Activated naive CD8-positive, alpha-beta T cell treated with anti-CD3 and anti-CD28 coated beads, Interleukin-2, amount 50 U/mL, for 16 hours (primary cell): ENCODE measurements around the gene HAUS5.
A peak's percentile ranks its signal among the peaks of the same experiment; 100 is the strongest.
"Not testable (repeated sequence)": the region's sequence is repeated elsewhere in the genome, so short reads cannot be mapped to it uniquely, and the experiment has no call there.

Source experiments
- DNase-seq: peaks from one replicate; pipeline ENCODE4 v3.0.0-alpha.2; 2020; ENCODE audit warnings: low read depth, low spot score

Gene HAUS5

GRCh38 chr19:35612559-35613321, at the start of gene HAUS5:
TSS of gene HAUS5 (plus strand) at chr19:35612735. CDS start at chr19:35612795, 60 bp downstream.
- peak; percentile 90 for DNase-seq

GRCh38 chr19:35562776-35563175, 49.8 kb upstream of the HAUS5 start:
- no peak for DNase-seq

- no peak for DNase-seq
Measured at GRCh38 chr19:35563207-35563829, 49.2 kb upstream of the HAUS5 start, which contains the start of gene ATP4A. TSS of gene ATP4A (minus strand) at chr19:35563658. CDS start at chr19:35563629, 29 bp downstream.

GRCh38 chr19:35565016-35565856, 47.3 kb upstream of the HAUS5 start:
- DNase-seq: no peak

DNA sequence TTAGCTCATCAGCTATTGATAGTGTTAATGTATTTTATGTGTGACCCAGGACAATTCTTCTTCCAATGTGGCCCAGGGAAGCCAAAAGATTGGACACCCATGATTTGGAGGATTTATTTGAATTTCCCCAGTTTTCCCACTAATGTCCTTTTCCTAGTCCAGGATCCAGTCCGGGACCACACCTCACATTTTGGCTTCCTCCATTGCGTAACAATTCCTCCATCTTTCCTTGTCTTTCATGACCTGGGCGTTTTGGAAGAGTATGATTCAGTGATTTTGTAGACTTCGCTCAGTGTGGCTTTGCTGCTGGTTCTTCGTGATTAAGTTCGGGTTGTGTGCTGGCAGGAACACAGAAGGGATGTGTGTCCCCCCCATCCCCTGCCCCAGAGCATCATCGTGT, 45.8 kb upstream of the HAUS5 start:
- DNase-seq: no peak

DNA sequence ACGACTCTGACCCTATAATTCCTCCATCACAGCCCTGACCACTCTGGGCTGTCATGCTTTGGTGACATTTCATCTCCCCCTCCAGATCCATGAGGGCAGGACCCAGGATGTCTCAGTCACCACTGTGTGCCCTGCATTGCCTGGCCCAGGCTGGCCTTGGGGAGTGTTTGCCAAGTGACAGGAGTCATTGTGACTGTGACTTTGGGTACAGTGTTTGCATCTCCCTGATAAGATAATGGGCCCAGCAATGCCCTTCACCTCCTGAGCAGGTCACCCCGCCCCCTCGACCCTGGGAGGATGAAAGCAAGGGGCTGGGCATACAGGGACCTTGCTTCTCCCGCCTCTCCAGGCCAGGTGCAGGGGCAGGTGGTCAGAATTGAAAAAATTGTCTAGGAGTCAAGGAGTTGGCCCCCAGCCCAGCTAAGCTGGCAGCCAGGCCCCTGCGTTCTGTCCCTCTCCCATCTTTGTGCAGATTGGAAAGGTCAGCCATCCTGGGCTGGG, 43.2 kb upstream of the HAUS5 start:
- DNase-seq: no peak

- DNase-seq: no peak
Measured at GRCh38 chr19:35571406-35571965, 41.0 kb upstream of the HAUS5 start.

DNA sequence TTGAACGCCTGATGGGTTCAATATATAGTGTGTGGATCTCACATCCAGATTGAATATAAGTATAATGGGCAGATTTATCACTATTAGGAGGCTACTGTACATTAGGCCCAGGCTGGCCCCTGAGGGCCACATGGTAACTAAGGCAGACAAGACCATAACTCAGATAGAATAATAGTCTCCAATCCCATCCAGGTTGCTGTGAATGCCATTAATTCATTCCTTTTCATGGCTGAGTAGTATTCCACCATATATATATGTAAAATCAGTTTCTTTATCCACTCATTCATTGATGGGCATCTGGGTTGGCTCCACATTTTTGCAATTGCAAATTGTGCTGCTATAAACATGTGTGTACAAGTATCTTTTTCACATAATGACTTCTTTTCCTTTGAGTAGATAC, 34.6 kb upstream of the HAUS5 start:
- DNase-seq: no peak

DNA sequence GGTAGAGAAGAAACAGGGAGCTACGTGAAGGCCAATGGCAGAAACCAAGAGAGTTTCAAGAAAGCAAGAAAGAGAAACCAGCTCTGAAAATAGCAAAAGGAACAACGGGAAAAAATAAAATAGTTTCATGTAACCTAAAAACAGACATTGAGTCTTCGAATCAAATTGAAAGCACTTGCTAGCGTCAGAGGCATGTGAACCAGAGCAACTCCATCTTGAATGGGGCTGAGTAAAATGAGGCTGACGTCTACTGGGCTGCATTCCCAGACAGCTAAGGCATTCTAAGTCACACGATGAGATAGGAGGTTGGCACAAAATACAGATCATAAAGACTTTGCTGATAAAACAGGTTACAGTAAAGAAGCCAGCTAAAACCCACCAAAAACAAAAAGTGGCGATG, 33.8 kb upstream of the HAUS5 start:
- no peak for DNase-seq

DNA sequence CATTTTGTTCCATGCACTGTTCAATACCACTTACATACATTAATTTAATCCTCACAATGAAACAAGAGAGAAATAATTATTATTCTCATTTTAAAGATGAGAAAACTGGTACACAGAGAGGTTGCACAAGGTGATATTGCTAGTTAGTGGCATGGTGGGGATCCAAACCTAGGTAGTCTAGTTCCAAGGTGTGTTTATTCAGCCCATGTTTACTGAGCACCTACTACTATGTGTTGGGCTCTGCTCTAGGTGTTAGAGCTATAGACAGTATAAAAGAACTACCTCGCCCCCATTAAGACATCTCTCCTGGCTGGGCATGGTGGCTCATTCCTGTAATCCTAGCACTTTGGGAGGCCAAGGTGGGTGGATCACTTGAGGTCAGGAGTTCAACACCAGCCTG, 29.8 kb upstream of the HAUS5 start:
- no peak for DNase-seq

DNA sequence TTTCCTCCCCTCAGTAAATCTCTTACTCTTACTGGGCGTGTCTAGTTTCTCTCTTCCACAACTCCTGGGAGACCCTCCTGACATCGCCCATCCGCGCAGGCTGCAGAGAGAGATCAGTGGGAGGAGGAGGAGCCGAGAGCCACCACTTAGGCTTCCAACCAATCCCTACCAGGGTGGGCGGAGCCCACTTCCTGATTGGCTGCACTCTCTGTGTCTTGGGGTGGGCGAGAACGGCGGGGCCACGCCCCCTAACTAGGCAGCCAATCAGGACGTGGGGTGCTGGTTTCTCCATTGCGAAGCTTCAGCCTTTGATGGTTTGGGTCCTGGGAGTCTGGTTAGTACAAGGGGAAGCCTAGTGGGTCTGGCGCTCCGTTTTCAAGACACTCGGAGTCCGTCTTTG, 26.7 kb upstream of the HAUS5 start, which contains the start of gene PMIS2:
Gene PMIS2 (plus strand): TSS at position 326 of the 400 bp plus-strand sequence. CDS start 87 bp downstream, outside the sequence.
- no peak for DNase-seq

- DNase-seq: no peak
Measured at GRCh38 chr19:35587321-35587720, 25.2 kb upstream of the HAUS5 start.

DNA sequence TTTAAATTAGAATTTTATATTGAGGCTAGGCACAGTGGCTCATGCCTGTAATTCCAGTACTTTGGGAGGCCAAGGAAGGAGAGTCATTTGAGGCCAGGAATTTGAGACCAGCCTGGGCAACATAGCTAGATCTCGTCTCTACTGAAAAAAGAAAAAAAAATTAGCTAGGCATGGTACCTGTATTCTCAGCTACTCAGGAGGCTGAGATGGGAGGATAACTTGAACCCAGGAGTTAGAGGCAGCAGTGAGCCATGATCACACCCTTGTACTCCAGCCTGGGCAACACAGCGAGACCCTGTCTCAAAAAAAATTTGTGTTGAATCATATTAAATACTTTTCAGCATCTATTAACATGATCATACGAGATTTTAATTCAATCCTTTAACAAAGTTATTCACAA, 21.7 kb upstream of the HAUS5 start:
- DNase-seq: no peak

DNA sequence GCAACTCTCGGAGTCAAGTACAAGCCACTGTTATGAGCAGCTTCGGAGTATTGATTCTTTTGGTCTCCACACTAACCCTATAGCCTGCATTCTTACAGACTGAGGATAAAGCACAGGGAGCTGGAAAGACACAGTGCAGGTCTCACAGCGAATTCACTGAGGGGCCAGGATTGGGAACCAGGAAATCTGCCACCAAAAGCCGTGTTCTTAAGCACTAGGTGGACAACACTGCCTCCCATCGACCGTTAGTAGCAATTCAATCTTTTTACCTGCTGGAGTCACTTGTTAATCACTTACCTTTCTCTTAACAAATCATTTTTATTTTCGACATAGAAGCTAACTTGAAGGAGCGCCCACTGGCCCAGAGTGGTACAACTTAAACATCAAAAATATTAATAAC, 20.3 kb upstream of the HAUS5 start:
- DNase-seq: no peak

GRCh38 chr19:35595026-35595425, 17.5 kb upstream of the HAUS5 start:
- DNase-seq: not testable (repeated sequence)

DNA sequence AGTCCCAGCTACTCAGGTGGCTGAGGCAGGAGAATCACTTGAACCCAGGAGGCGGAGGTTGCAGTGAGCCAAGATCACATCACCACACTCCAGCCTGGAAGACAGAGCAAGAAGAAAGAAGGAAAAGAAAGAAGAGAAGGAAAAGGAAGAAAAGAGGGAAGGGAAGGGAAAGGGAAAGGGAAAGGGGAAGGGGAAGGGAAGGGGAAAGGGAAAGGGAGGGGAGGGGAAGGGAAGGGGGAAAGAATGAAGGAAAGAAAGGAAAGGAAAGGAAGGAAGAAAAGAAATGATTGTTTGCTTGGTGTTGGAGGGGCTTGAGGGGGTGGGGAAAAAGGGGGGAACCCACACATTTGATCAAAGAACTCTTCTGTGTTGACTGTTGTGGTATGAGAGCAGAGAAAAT, 16.6 kb upstream of the HAUS5 start:
- DNase-seq: no peak

GRCh38 chr19:35596366-35596999, 16.1 kb upstream of the HAUS5 start:
- no peak for DNase-seq

DNA sequence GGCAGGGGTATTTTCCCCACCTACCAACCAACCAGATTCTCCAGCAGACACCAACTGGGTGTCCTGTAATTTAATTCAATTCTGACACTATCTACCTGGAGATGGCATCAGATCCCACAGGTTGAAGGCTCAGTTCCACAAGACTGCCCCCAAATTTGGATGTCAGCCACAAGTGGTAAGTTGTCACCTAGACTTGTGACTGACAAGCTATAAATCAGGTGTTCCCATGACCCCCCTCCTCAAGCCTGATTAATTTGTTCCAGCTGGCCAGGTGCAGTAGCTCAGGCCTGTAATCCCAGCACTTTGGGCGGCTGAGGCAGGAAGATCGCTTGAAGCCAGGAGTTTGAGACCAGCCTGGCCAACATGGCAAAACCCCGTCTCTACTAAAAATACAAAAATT, 10.6 kb upstream of the HAUS5 start:
- no peak for DNase-seq

DNA sequence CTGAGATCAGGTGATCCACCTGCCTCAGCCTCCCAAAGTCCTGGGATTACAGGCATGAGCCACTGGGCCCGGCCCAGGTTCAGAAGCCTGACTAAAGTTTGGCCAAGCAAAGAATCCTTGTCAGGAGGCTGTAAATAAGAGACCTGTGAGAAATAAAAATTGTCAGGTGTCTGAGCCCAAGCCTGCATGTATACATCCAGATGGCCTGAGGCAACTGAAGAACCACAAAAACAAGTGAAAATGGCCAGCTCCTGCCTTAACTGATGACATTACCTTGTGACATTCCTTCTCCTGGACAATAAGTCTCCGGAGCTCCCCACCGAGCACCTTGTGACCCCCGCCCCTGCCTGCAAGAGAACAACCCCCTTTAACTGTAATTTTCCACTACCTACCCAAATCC, 8.1 kb upstream of the HAUS5 start:
- not testable (repeated sequence) for DNase-seq

GRCh38 chr19:35607170-35607569, 5.4 kb upstream of the HAUS5 start:
- not testable (repeated sequence) for DNase-seq

DNA sequence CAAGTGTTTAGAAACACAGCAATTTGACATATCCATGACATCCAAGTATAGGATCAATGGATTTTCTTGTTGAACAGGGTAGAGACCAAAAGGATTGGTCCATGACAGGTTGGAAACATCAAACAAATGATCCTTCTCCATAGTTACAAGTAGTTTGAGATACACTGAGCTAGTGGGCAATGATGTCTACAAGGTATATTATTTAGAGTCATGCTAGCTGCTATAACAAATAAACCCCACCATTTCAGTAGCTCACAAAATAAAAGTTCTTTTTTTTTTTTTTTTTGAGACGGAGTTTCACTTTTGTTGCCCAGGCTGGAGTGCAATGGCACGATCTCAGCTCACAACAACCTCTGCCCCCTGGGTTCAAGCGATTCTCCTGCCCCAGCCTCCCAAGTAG, 4.9 kb upstream of the HAUS5 start:
- no peak for DNase-seq
